GM19463 (cell line): ENCODE data around the gene EVI5.
A peak's percentile ranks its signal among the peaks of the same experiment; 100 is the strongest.

ENCODE experiments used
- ATAC-seq: cut with Tn5 transposase; IDR thresholded peaks from one replicate; pipeline ENCODE4 v1.9.1; 2021; ENCODE audit warnings: mild to moderate bottlenecking, moderate library complexity; ENCODE audit not compliant: unreplicated experiment

EVI5 gene

GRCh38 chr1:92486251-92487077 lies 298.4 kb downstream of the EVI5 start, which contains the start of gene GFI1:
Gene GFI1, minus strand, starts transcription at chr1:92486925. Its CDS starts 3,438 bp downstream, at chr1:92483487.
- peak; percentile 31 for ATAC-seq

GRCh38 chr1:92485381-92486250 lies 299.3 kb downstream of the EVI5 start:
- ATAC-seq = peak; percentile 42

- ATAC-seq = peak; percentile 20
Measured at GRCh38 chr1:92484472-92485380, 300.2 kb downstream of the EVI5 start.

GRCh38 chr1:92483610-92484471 lies 301.1 kb downstream of the EVI5 start:
- peak; percentile 14 for ATAC-seq

GRCh38 chr1:92482665-92483609 lies 302.0 kb downstream of the EVI5 start:
- no peak for ATAC-seq

- no peak for ATAC-seq
Measured at GRCh38 chr1:92481971-92482664, 302.8 kb downstream of the EVI5 start.

GRCh38 chr1:92481599-92481925 lies 303.3 kb downstream of the EVI5 start:
- no peak for ATAC-seq

- ATAC-seq = no peak
Measured at GRCh38 chr1:92480813-92481598, 303.9 kb downstream of the EVI5 start.

- ATAC-seq = no peak
Measured at GRCh38 chr1:92480200-92480812, 304.6 kb downstream of the EVI5 start.

GRCh38 chr1:92479587-92479986 lies 305.3 kb downstream of the EVI5 start:
- ATAC-seq = no peak

GRCh38 chr1:92478393-92478792 lies 306.5 kb downstream of the EVI5 start:
- ATAC-seq = no peak

GRCh38 chr1:92476071-92476631 lies 308.8 kb downstream of the EVI5 start:
- ATAC-seq = peak; percentile 53

GRCh38 chr1:92475029-92475428 lies 309.9 kb downstream of the EVI5 start:
- ATAC-seq = no peak

GRCh38 chr1:92473781-92474495 lies 311.0 kb downstream of the EVI5 start:
- ATAC-seq = peak; percentile 59

- no peak for ATAC-seq
Measured at GRCh38 chr1:92470216-92470615, 314.7 kb downstream of the EVI5 start.
